Measurements from ENCODE around the gene TOMM20. TPM values are rescaled to one million over a fixed set of nuclear protein-coding genes. Genes with fewer than 3 reads are reported as not detected.

TOMM20 gene
- total and polyA plus RNA-seq, 7 donors, result 44.7 to 90.9 (median 71.5) TPM

- Histone ChIP-seq H3K4me1 (peaks cover 33% of the 10 kb centered on the region), H3K27ac (peak overlapping the region; percentile 23), H3K27me3 (ENCODE audit: insufficient read depth in 3 of 3, low read length in 2 of 3) (no peaks in the 10 kb centered on the region), H3K36me3 (ENCODE audit: insufficient read depth in 1 of 2, low read depth in 1 of 2) (no peaks in the 10 kb centered on the region), H3K4me3 (no peak overlapping the region), H3K9me3 (no peaks in the 10 kb centered on the region)
- no peak for TF ChIP-seq CTCF (IDR thresholded peaks at IDR 0.05)
- intact Hi-C loops (cut with DNase I), result no loop called here
- ATAC-seq (no peak), DNase-seq (peak in 1 of 2 donors; percentile 2)
- WGBS, 3 donors, result 69 to 73% (median 72%) methylated on average over 9 of the region's 9 CpGs
These were observed 65.4 kb downstream of the TOMM20 start for GRCh38 chr1:235063068-235063765.

- WGBS, 3 donors, result 50 to 65% (median 55%) methylated on average over 7 of the region's 7 CpGs
- no peaks in the 10 kb centered on the region for H3K27me3 ChIP-seq (ENCODE audit: insufficient read depth in 3 of 3, low read length in 2 of 3)
- no peak overlapping the region for H3K4me3 ChIP-seq
- H3K9me3 ChIP-seq, result no peaks in the 10 kb centered on the region
- peaks cover 23% of the 10 kb centered on the region for H3K4me1 ChIP-seq
- ATAC-seq (peak in 1 of 4 donors; percentile 32), DNase-seq (no peak)
- H3K27ac ChIP-seq, result no peak overlapping the region
- TF ChIP-seq CTCF (IDR thresholded peaks at IDR 0.05), result no peak
- no peaks in the 10 kb centered on the region for H3K36me3 ChIP-seq (ENCODE audit: insufficient read depth in 1 of 2, low read depth in 1 of 2)
- intact Hi-C loops (cut with DNase I), result no loop called here
These were observed 67.8 kb downstream of the TOMM20 start for GRCh38 chr1:235060607-235061470.

Other genes starting within 250 kb of the TOMM20 start
- gene RBM34, start 32.4 kb upstream of the TOMM20 start, total RNA-seq, result 10 to 100 TPM; 36.8 to 76.3 (median 56.3) TPM
- gene RBM34, start 32.4 kb upstream of the TOMM20 start, polyA plus RNA-seq, result 100 to 1,000 TPM in 2 of 3 donors, 10 to 100 TPM in 1; 80.3 to 144 (median 136) TPM
- gene ARID4B, start 199.3 kb upstream of the TOMM20 start, total RNA-seq, result 10 to 100 TPM; 12.8 to 16.0 (median 14.6) TPM
- gene ARID4B, start 199.3 kb upstream of the TOMM20 start, polyA plus RNA-seq, result 10 to 100 TPM in 1 of 3 donors, 1 to 10 TPM in 2; 2.9 to 13.7 (median 8.8) TPM
- gene GGPS1, start 199.7 kb upstream of the TOMM20 start, total RNA-seq, result 10 to 100 TPM; 21.1 to 39.5 (median 28.9) TPM
- 10 to 100 TPM; 17.9 to 49.5 (median 34.0) TPM for gene GGPS1, start 199.7 kb upstream of the TOMM20 start, polyA plus RNA-seq
- gene TBCE, start 238.6 kb upstream of the TOMM20 start, total RNA-seq, result 10 to 100 TPM; 20.6 to 26.8 (median 24.1) TPM
- 10 to 100 TPM; 32.7 to 41.5 (median 34.8) TPM for gene TBCE, start 238.6 kb upstream of the TOMM20 start, polyA plus RNA-seq